ENCODE data around the gene WRNIP1. TPM values are rescaled to one million over a fixed set of nuclear protein-coding genes. Genes with fewer than 3 reads are reported as not detected.

Gene WRNIP1
- total and polyA plus RNA-seq, 12 donors = 27.7 to 82.2 (median 53.8) TPM

GRCh38 chr6:2817903-2818443 is 52.8 kb downstream of the WRNIP1 start:
- intact Hi-C loops (cut with DNase I) = no loop called here

GRCh38 chr6:2818593-2818992 is 53.4 kb downstream of the WRNIP1 start:
- Histone ChIP-seq H3K4me3 (peak overlapping the region in 1 of 4 donors; percentile 18), H3K9me3 (replicated peaks in 1 of 3) (peaks cover 0 to 2% (median 0%) of the 10 kb centered on the region in 3 donors), H3K4me1 (replicated peaks in 1 of 2) (peaks cover 0 to 22% of the 10 kb centered on the region in 2 donors), H3K27me3 (no peaks in the 10 kb centered on the region), H3K27ac (peak overlapping the region in 3 of 5 donors; percentile 24 to 74 (median 65)), H3K36me3 (replicated peaks in 1 of 2) (no peaks in the 10 kb centered on the region)
- DNase-seq = peak in 2 of 7 donors; percentile 34 to 42
- TF ChIP-seq CTCF (IDR thresholded peaks at IDR 0.05) (no peak), POLR2A (IDR thresholded peaks at IDR 0.05) (no peak)
- 6 to 11% (median 8%) methylated on average over 3 of the region's 3 CpGs for WGBS, 4 donors
- intact Hi-C loops (cut with DNase I) = no loop called here

More at GRCh38 chr6:2817903-2818443, 52.8 kb downstream of the WRNIP1 start:
- H3K27me3 ChIP-seq = no peaks in the 10 kb centered on the region
- peaks cover 0 to 2% (median 0%) of the 10 kb centered on the region in 3 donors for H3K9me3 ChIP-seq (replicated peaks in 1 of 3)
- TF ChIP-seq CTCF (IDR thresholded peaks at IDR 0.05) = no peak
- no peak for TF ChIP-seq POLR2A (IDR thresholded peaks at IDR 0.05)
- H3K4me1 ChIP-seq (replicated peaks in 1 of 2) = peaks cover 0 to 22% of the 10 kb centered on the region in 2 donors
- peak overlapping the region in 1 of 4 donors; percentile 18 for H3K4me3 ChIP-seq
- WGBS, 4 donors = 7 to 13% (median 11%) methylated on average over 4 of the region's 4 CpGs
- DNase-seq = no peak
- H3K36me3 ChIP-seq (replicated peaks in 1 of 2) = no peaks in the 10 kb centered on the region
- peak overlapping the region in 4 of 5 donors; percentile 24 to 74 (median 47) for H3K27ac ChIP-seq

- DNase-seq = no peak
- intact Hi-C loops (cut with DNase I) = no loop called here
Measured at GRCh38 chr6:2819115-2819514, 53.9 kb downstream of the WRNIP1 start.

GRCh38 chr6:2819978-2820377 is 54.8 kb downstream of the WRNIP1 start:
- H3K36me3 ChIP-seq (replicated peaks in 1 of 2) = no peaks in the 10 kb centered on the region
- WGBS, 4 donors = 29 to 41% (median 40%) methylated on average over 7 of the region's 7 CpGs
- H3K27me3 ChIP-seq = no peaks in the 10 kb centered on the region
- intact Hi-C loops (cut with DNase I) = no loop called here
- no peak for DNase-seq
- H3K4me3 ChIP-seq = no peak overlapping the region
- peaks cover 0 to 22% of the 10 kb centered on the region in 2 donors for H3K4me1 ChIP-seq (replicated peaks in 1 of 2)
- peaks cover 0 to 2% (median 0%) of the 10 kb centered on the region in 3 donors for H3K9me3 ChIP-seq (replicated peaks in 1 of 3)
- TF ChIP-seq POLR2A (IDR thresholded peaks at IDR 0.05) (no peak), CTCF (IDR thresholded peaks at IDR 0.05) (no peak)
- H3K27ac ChIP-seq = no peak overlapping the region

More at GRCh38 chr6:2819115-2819514, 53.9 kb downstream of the WRNIP1 start:
- H3K9me3 ChIP-seq (replicated peaks in 1 of 3) = peaks cover 0 to 2% (median 0%) of the 10 kb centered on the region in 3 donors
- no peaks in the 10 kb centered on the region for H3K27me3 ChIP-seq
- TF ChIP-seq POLR2A (IDR thresholded peaks at IDR 0.05) (no peak), CTCF (IDR thresholded peaks at IDR 0.05) (no peak)
- no peak overlapping the region for H3K4me3 ChIP-seq
- no peaks in the 10 kb centered on the region for H3K36me3 ChIP-seq (replicated peaks in 1 of 2)
- H3K4me1 ChIP-seq (replicated peaks in 1 of 2) = peaks cover 0 to 22% of the 10 kb centered on the region in 2 donors
- WGBS, 4 donors = 71 to 87% (median 85%) methylated on average over 5 of the region's 5 CpGs
- peak overlapping the region in 2 of 5 donors; percentile 65 to 74 for H3K27ac ChIP-seq
